GM12875 (cell line): ENCODE measurements around the gene PIGH.
A peak's percentile ranks its signal among the peaks of the same experiment; 100 is the strongest.

ENCODE experiments used
- H3K4me3 ChIP-seq: one replicate; pipeline ENCODE4 v1.5.1; 2011; ENCODE audit warnings: low read depth, low read length, control low read depth
- CTCF ChIP-seq: IDR thresholded peaks from 2 replicates; pipeline ENCODE4 v1.5.1; 2011; ENCODE audit warnings: low read depth, mild to moderate bottlenecking, control low read depth, inconsistent platforms, low read length, moderate library complexity, borderline replicate concordance; ENCODE audit not compliant: insufficient read depth

Gene PIGH

GRCh38 chr14:67623114-67623513, 23.0 kb upstream of the PIGH start:
- no peak for TF ChIP-seq CTCF
- H3K4me3 ChIP-seq = no peak overlapping the region

DNA sequence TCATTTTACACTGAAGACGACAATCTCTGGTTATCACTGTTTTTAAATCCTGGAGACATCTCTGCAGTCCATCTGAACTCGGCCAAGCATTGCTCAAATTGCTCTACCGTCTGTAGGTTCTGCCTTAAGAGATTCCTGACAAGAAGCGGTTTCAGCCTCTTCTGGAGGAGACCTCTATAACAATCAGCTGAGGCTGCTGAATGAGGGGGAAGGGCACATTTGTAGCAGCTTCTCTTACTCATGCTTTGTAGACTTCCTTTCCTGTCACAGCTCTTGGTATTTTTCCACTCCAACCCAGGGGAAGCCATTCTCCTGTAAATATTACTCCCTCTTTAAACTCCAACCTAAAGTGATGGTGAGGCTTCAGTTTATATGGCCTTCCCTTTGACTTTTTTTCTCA, 22.6 kb upstream of the PIGH start:
- TF ChIP-seq CTCF = no peak
- H3K4me3 ChIP-seq = no peak overlapping the region

- TF ChIP-seq CTCF = no peak
- H3K4me3 ChIP-seq = peak overlapping the region; percentile 54
These were observed 20.2 kb upstream of the PIGH start for GRCh38 chr14:67620217-67620785.

DNA sequence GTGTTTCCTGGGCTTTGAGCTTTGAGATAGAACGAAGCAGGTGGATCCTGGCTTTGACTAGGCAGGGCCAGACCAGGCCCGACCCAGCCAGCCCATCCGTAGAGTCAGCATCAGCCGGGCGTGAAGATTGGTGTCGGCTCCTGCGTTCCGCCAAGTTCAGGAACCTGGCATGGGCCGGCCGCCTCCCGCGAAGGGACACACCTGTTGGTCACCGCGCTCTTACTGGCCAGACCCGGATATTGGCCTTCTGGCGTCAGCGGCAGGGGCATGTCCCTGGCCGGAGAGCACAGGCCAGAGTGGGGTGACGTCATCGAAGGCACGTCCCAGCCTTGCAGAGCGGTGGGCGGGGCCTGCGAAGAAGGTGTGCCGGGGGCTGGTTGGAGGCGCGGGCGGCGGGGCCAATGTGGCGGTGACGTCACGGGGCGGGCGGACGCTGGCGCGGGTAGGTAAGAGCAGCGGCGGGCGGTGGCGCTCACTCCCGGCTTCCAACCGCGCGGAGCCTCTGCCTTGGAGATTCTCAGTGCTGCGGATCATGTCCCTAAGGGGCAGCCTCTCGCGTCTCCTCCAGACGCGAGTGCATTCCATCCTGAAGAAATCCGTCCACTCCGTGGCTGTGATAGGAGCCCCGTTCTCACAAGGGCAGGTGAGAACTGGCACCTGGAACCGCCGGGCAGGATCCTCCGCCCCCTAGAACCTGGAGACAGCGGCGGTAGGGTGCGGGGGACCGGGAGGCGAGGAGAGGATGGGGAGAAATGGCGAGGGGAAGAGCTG, 19.6 kb upstream of the PIGH start, which contains the start of gene ARG2:
Gene ARG2, plus strand, starts transcription at position 475 of the 771 bp plus-strand sequence. Its CDS starts 58 bp downstream, at position 533.
- TF ChIP-seq CTCF = no peak
- peak within 1 kb of the TSS; percentile 54 for H3K4me3 ChIP-seq

DNA sequence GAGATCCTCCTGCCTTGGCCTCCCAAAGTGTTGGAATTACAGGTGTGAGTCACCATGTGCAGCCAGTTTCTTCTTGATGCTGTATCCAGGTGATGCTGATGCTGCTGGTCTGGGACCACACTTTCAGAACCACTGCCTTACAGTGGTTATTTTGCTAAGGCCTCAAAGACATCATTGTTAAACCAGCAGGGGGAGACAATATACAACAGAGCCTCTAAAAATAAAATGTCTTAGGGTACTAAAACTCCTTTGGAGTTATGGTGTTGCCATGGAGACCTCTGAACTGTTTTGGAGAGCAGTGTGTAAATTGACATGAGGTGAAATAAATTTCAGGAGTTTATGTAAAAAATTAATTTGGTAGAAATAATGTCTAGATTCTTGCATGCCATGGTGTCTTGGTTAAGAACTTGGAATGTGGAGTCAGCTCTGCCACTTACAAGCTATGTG, 18.6 kb upstream of the PIGH start:
- peak; percentile 44; the same call in 1 of the 2 replicates for TF ChIP-seq CTCF
- H3K4me3 ChIP-seq = no peak overlapping the region

DNA sequence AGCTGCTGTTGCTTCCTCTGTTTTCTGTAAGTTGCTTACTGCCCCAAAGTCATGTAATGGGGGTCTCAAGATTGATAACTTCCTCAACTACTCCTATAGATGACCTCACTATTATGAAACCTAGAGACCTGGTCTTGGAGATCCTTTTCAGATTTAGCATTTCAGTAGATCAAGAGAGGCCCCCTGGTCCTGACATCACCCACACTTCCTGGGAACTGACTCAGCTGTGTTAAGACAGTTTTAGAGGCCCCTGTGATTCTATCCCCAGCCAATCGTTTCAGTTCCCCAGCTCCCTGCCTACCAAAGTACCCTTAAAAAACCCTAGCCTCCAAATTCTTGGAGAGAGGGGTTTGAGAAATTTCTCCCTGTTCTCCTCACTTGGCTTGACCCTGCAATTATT, 10.4 kb upstream of the PIGH start:
- H3K4me3 ChIP-seq = no peak overlapping the region
- no peak for TF ChIP-seq CTCF
